Heart left ventricle (tissue), 13 donors: ENCODE measurements around the gene MUSK.

Source experiments
- POLR2A ChIP-seq, 2 donors: fragments of 450-650 bp; IDR thresholded peaks; one replicate each; pipeline ENCODE4 v1.6.1; 2017; ENCODE audit warnings: antibody characterized with exemption in 2 of 2, mild to moderate bottlenecking in 2 of 2, moderate library complexity in 2 of 2
- TF ChIP-seq, protein P1 (sequence below), 12 donors: fragments of 200-600 bp; sonication (generic) in 4 of 12; IDR thresholded peaks; one replicate each; pipeline versions ENCODE4 v1.5.0 to v1.8.0; 2018 to 2022; ENCODE audit warnings: antibody characterized with exemption in 12 of 12, mild to moderate bottlenecking in 5 of 12
- donor health status: ischemic (EF 13 %, LVEDD 7.1; RV severe dilation, severe dysfunction).
- donor health status: DM: no; HTN: yes; CAD: no.
- donor health status: DM: no; HTN: no; CAD: no.
- donor health status: ischemic (EF 25% LVEDD 6.9; RV normal size, moderate dysfunction).
- donor health status: ischemic (EF 25% LVEDD 5.7; RV mildly dilated, moderate dysfunction).
- donor health status: ischemic (EF 35%, LVEDD 5.7; RV mildly dilated, moderate dysfunction).
- donor health status: nonischemic (EF 11% LVEDD 7.7; RV severe dilation, severe dysfunction).
- donor health status: DM: yes; HTN: yes; CAD: no.
- donor health status: PGD.
- donor health status: ischemic (EF 29% LVEDD 5.4; RV normal size, mild dysfunction).
- donor health status: nonischemic (EF 23%, LVEDD 6.1; RV moderate dilation, normal function).

GRCh38 chr9:110825950-110826349 lies 157.4 kb downstream of the MUSK start:
- TF ChIP-seq, protein P1, sequence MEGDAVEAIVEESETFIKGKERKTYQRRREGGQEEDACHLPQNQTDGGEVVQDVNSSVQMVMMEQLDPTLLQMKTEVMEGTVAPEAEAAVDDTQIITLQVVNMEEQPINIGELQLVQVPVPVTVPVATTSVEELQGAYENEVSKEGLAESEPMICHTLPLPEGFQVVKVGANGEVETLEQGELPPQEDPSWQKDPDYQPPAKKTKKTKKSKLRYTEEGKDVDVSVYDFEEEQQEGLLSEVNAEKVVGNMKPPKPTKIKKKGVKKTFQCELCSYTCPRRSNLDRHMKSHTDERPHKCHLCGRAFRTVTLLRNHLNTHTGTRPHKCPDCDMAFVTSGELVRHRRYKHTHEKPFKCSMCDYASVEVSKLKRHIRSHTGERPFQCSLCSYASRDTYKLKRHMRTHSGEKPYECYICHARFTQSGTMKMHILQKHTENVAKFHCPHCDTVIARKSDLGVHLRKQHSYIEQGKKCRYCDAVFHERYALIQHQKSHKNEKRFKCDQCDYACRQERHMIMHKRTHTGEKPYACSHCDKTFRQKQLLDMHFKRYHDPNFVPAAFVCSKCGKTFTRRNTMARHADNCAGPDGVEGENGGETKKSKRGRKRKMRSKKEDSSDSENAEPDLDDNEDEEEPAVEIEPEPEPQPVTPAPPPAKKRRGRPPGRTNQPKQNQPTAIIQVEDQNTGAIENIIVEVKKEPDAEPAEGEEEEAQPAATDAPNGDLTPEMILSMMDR (IDR thresholded peaks at IDR 0.05), result no peak
- TF ChIP-seq POLR2A (IDR thresholded peaks at IDR 0.05), result no peak
